SH-SY5Y (cell line): ENCODE data around the gene SOX21.

Experiments
- GATA2 ChIP-seq: IDR thresholded peaks from 2 replicates; pipeline ENCODE4 v1.6.1; 2011; ENCODE audit warnings: mild to moderate bottlenecking, low read depth, low read length
- GATA3 ChIP-seq: IDR thresholded peaks from 2 replicates; pipeline ENCODE4 v1.6.1; 2011; ENCODE audit warnings: low read depth, mild to moderate bottlenecking, low read length, moderate library complexity

Gene SOX21

GRCh38 chr13:94711561-94712286 lies 621 bp downstream of the SOX21 start:
- no peak for TF ChIP-seq GATA2
- TF ChIP-seq GATA3: no peak

- TF ChIP-seq GATA3 (no peak), GATA2 (no peak)
Measured at GRCh38 chr13:94710881-94711560, 1.3 kb downstream of the SOX21 start.

- TF ChIP-seq GATA3 (no peak), GATA2 (no peak)
Measured at GRCh38 chr13:94710065-94710781, 2.1 kb downstream of the SOX21 start.

- no peak for TF ChIP-seq GATA2
- no peak for TF ChIP-seq GATA3
Measured at GRCh38 chr13:94709001-94709834, 3.1 kb downstream of the SOX21 start.

GRCh38 chr13:94708031-94708859 lies 4.1 kb downstream of the SOX21 start:
- TF ChIP-seq GATA3 (no peak), GATA2 (no peak; the same call in 1 of the 2 replicates)

- TF ChIP-seq GATA2: no peak
Measured at GRCh38 chr13:94707400-94708021, 4.8 kb downstream of the SOX21 start.

GRCh38 chr13:94706843-94707399 lies 5.4 kb downstream of the SOX21 start:
- no peak for TF ChIP-seq GATA3

- TF ChIP-seq GATA3 (no peak), GATA2 (no peak)
Measured at GRCh38 chr13:94706101-94706842, 6.1 kb downstream of the SOX21 start.

- TF ChIP-seq GATA2 (no peak), GATA3 (no peak)
Measured at GRCh38 chr13:94705081-94706030, 7.0 kb downstream of the SOX21 start.

GRCh38 chr13:94704377-94705080 lies 7.8 kb downstream of the SOX21 start:
- TF ChIP-seq GATA3 (no peak), GATA2 (no peak)
